HG02973 (cell line): Measurements from ENCODE around the gene SLC2A9.

Experiments
- ATAC-seq: cut with Tn5 transposase; IDR thresholded peaks from one replicate; pipeline ENCODE4 v1.9.1; 2021; ENCODE audit warnings: moderate library complexity; ENCODE audit not compliant: unreplicated experiment

The SLC2A9 gene

DNA sequence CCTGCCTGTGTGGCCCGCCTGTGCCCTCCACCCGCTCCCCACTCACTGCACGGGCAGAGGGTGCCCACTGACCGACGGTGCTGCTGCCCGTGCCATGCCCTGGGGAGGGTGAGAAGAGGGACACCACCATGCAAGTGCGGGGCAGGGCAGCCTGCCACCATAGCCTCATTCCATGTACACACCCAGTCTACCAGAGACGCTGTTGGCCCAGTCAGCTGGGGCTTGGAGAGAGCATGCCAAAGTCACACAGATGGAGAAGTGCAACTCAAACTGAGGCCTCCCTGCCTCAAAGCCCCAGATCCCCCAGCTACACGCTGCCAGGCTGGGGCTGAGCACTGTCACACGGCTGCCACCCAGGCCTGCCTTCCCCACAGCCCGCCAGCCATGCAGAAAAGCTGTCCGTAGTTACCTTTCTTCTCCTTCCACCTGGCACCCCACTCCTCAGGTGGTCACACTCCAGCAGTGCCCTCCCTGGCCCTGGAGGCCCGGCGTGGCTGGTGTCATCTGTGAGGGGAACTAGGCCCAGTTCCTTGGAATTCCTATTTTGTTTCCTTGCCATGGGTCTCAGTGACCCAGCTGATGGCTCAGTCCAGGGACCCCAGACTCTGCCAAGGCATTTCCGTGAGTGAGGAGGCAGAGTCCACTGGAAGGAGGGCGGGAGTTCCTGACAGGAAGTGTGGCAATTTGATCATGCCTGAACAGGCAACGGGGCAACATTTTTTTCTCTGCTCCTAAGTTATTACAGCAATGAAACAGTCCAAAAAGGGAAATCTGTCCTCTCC lies at the start of gene SLC2A9:
TSS of gene SLC2A9 (minus strand) at position 627 of the 782 bp plus-strand sequence. CDS start at position 559, 68 bp downstream.
- ATAC-seq: no peak

- ATAC-seq: no peak
Observed at GRCh38 chr4:10069075-10069642, 47.9 kb upstream of the SLC2A9 start.

- no peak for ATAC-seq
Observed at GRCh38 chr4:10066670-10067651, 45.7 kb upstream of the SLC2A9 start.

GRCh38 chr4:10066206-10066605 lies 44.9 kb upstream of the SLC2A9 start:
- ATAC-seq: no peak

DNA sequence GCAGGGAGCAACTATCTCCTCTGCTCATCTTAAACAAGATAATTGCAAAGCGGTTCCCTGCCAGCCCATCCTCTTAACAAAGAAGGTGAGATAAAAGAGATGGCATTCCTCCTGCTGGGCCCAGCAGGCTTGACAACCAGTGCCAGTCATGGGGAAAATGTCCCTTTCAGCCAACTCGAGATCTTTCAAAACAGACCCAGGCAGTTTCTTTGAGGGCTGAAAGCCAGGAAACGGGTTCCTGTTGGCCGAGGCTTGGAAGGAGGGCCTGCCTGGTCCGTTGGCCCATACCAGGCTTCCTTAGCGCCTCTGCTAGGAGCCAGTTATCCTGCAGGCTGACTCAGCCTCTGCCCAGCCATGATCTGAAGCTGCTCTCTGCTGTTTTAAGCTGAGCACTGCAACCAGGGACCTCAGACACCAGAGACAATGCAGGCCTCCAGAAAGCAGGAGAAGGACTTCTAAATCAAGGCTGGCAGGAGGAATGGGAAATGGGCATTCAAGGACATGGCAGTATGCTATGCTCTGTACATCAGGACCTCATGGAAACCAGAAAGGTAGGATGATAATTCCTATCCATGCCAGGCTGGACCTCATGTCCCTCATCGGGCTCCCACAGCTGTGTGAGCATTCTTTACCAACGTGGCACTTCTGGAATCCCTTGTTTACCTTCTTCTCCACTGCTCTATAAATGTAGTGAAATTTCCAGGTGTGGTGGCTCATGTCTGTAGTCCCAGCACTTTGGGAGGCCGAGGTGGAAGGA lies 42.4 kb upstream of the SLC2A9 start:
- ATAC-seq: no peak

- ATAC-seq: no peak
Observed at GRCh38 chr4:10061650-10062415, 40.5 kb upstream of the SLC2A9 start.

DNA sequence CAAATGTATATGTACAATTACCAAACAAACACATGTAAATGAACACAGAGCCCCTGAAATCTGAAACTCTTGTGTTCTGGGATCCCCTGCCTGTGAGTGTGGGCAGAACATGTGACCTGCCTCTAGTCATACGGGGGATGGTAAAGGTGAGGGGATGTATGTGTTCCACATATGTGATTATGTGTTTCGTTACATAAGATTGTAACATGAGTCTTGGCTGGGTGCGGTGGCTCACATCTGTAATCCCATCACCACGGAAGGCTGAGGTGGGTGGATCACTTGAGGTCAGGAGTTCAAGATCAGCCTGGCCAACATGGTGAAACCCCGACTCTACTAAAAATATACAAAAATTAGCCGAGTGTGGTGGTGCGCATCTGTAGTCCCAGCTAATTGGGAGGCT lies 37.1 kb upstream of the SLC2A9 start:
- ATAC-seq: no peak

DNA sequence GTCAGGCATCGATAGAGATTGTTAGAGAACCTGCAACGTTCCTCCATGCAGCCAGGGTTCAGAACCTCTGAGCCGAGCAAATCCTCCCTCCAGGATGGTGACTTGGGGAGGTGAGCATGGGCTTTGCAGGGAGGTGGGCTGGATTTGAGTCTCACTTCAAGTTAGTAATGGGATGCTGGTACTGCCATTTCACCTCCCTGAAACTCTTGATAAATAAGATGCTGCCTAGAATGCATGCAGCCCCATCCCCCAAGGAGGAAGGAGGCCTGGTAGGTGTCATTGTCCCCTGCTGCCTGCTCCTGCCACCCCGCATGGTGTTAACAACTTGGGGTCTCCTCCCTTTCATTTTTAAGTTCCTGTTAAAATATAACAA lies 35.7 kb upstream of the SLC2A9 start:
- no peak for ATAC-seq

GRCh38 chr4:10056334-10057022 lies 35.2 kb upstream of the SLC2A9 start:
- ATAC-seq: no peak

DNA sequence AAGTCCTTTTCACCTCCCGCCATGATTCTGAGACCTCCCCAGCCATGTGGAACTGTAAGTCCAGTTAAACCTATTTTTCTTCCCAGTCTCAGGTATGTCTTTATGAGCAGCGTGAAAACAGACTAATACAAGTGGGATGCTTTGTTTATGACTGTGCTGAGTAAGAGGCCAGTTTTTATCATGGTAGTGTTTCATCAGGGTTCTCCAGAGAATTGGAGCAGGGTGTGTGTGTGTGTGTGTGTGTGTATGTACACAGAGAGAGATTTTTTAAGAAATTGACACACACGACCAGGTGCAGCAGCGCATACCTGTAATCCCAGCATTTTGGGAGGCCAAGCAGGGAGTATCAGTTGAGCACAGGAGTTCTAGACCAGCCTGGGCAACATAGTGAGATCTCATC lies 34.6 kb upstream of the SLC2A9 start:
- no peak for ATAC-seq

- ATAC-seq: no peak
Observed at GRCh38 chr4:10054571-10055041, 33.3 kb upstream of the SLC2A9 start.

DNA sequence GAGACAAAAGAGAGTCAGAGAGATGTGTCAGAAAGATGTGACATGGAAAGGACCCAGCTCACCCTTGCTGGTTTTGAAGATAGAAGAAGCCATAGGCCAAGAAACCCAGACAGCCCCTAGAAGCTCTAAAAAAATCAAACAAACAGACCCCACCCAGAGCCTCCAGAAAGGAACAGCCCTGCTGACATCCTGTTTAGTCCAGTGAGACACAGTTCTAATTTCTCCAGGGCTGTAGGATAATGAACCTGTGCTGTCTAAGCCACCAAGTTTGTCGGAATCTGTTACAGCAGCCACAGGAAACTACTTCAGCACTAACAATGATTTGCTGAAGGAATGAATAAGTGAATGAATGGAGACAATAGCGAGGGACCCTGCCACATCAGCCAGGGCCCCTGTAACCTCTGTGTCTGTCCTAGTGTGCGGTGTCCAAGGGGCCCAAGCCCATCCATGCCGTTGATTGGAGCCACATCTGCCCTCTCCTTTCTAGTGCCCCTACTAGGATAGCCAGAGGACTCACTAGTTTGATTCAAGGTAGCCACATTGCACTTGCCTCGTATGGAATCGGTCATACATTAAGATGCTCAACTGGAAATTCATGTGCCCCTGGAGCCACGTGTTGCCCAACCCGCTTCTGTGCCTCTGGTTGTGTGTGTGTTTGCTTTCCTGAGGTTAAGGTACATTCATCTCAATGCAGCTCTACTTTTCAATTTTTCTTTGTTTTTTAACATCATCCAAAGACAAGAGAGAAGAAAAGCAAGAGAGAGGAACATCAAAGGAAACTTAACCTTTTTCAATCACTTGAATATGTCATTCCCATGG lies 32.5 kb upstream of the SLC2A9 start:
- no peak for ATAC-seq

DNA sequence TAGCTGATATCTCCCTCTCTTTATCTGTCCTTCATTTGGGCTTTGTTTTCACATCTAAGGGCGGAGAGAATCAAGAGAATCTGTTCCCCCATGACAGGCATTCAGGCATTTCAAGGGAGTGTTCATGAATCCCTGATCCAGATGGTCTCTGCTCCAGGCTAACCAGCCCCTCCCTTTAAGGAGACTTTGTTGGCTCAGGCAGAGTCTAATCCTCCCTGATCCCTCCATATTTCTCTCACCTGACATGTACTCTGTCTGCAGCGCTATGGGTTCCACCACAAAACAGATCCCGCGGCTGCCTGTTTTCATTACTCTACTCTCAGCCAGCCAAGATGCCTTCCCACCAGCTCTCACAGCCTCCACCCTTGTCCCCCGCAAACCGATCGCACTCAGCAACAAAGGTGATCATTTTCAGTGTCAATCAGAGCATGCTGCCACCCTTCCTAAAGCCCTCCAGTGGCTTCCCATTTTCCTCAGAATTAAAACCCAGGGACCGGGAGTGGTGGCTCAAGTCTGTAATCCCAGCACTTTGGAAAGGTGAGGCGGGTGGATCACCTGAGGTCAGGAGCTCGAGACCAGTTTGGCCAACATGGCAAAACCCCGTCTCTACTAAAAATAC lies 30.3 kb upstream of the SLC2A9 start:
- no peak for ATAC-seq

DNA sequence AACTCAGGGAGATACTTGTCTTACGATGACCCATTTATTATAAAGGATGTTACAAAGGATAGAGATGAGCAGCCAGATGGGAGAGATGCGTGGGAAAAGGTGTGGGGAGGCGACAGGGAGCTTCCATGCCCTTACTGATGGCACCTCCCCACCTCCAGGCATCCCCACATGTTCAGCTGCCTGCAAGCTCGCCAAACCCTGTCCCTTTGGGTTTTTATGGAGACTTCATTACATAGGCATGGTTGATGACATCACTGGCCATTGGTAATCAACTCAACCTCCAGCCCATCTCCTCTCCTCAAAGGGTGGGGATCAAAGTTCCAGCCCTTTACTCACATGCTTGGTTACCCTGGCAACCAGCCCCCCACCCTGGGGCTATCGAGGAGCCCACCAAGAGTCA lies 29.4 kb upstream of the SLC2A9 start:
- ATAC-seq: no peak

- ATAC-seq: no peak
Observed at GRCh38 chr4:10050261-10050661, 29.0 kb upstream of the SLC2A9 start.

DNA sequence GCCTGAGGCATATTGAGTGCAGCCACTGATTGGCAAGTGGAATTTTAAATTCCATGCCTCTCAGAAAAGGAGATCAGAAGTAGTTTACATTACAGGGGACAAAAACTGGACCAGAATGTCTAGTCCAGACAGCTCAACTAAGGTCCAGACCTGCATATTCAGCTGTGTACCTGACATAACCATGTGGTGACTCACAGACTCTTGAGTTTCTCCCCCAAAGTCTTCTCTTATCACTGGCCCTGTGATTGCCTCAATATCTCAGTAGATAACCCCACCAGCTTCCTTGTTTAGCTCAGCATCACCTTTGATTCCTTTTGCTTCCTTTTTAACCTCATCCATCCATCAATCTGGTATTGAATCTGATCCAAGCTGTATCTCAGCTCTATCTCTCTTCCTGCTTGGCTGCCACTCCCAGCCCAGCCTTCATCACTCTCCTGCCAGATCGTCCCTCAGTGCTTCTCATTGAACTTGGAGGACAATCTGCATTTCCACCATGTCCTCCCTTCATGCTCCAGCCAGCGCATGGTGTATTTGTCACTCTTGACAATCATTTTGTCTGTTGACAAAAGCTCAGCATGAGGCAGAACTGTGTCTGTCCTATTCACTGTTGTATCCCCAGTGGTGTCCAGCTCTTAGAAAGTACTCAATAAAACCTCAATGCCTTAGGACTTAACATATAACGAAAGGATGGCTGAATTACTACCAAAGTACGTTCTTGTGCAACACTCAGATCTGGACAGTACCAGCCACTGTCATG lies 27.8 kb upstream of the SLC2A9 start:
- ATAC-seq: no peak

- no peak for ATAC-seq
Observed at GRCh38 chr4:10047967-10048366, 26.7 kb upstream of the SLC2A9 start.
